ENCODE measurements around the gene ZFYVE1.
A peak's percentile ranks its signal among the peaks of the same experiment; 100 is the strongest.
"Not testable (repeated sequence)": the region's sequence is repeated elsewhere in the genome, so short reads cannot be mapped to it uniquely, and the experiment has no call there.

The ZFYVE1 gene

GRCh38 chr14:73000073-73000472, 26.8 kb downstream of the ZFYVE1 start:
- DNase-seq (ENCODE audit: low spot score): no peak

DNA sequence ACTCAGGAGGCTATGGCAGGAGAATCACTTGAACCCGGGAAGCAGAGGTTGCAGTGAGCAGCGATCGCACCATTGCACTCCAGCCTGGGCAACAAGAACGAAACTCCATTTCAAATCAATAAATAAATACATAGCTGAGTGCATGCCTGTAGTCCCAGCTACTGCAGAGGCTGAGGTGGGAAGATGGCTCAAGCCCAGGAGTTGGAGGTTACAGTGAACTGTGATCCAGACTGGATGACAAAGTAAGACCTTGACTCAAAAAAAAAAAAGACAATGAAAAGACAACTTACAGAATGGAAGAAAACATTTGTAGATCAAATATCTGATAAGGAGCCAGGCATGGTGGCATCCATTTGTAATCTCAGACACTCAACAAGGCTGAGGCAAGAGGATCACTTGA, 27.6 kb downstream of the ZFYVE1 start:
- no peak for DNase-seq (ENCODE audit: low spot score)

DNA sequence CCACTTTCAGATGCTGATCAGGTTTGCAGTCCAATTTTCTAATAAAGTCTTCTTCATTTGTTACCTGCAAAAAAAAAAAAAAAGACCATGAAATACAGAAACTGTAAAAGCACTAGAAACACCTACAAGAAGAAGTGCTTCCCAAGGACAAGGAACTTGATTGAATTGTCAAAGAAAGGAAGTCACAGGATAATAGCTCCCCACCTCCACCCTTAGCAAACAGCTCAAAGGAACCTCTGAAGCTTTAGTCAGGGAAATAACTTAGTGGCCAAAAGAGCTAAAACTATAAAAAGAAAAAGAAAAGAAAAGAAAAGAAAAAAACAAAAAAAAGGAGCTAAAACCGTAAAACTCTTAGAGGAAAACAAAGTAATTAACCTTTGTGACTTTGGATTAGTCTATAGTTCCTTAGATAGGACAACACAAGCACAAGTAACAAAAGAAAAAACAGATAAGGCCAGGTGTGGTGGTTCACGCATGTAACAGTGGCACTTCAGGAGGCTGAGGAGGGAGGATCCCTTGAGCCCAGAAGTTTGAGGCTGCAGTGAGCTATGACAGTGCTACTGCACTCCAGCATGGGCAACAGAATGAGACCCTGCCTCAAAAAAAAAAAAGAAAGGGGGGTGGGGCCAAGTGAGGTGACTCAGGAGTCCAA, 28.5 kb downstream of the ZFYVE1 start:
- peak; percentile 42 for DNase-seq (ENCODE audit: low spot score)

DNA sequence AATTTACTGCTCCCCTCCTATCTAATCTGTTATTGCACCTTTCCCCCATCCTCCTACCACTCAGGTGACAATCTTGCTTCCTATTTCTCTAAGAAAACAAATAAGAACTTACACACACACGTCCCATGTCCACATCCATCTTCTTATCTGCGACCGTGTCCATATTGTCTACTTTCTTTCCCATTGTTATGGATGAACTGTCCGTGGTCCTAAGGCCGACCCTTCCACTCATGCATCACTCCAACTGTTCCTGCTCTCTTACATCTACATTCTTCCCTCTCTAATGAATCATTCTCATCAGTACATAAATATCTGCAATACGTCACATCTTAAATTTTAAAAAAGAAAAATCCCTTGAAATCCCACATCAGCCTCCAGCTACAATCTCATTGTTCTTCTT, 30.0 kb downstream of the ZFYVE1 start:
- no peak for DNase-seq (ENCODE audit: low spot score)

DNA sequence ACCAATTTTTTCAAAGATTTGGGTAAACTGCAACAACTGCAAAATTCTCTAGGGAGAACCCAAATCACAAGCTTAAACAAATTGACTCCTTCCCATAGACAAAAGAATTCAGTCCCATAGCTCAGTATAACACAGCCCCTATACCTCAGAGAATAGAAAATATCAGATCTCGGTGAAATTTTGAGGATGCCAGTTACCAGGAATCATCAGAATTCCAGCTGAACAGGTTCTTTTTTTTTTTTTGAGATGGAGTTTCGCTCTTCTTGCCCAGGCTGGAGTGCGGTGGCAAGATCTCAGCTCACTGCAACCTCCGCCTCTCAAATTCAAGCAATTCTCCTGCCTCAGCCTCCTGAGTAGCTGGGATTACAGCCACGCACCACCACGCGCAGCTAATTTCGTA, 36.7 kb downstream of the ZFYVE1 start:
- no peak for DNase-seq (ENCODE audit: low spot score)

GRCh38 chr14:72986857-72987256, 40.0 kb downstream of the ZFYVE1 start:
- no peak for DNase-seq (ENCODE audit: low spot score)

DNA sequence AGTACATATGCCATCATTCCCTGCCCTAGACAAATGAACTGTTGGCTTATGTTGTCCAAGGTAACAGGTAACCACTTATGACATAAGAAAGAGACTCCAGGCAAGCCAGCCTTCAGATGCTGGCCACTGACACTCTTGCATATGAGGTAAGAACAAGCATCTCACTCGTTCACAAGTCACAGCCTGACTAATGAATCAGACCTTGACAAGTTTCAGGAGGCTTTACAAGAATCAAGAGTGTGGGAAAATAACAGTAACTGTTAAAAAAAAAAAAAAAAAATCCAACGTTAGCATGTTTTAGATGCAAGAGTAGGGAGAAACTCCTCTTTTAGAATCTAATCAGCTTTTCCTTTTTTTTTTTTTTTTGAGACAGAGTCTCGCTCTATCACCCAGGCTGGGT, 40.7 kb downstream of the ZFYVE1 start:
- no peak for DNase-seq (ENCODE audit: low spot score)

GRCh38 chr14:72982146-72982708, 44.7 kb downstream of the ZFYVE1 start:
- DNase-seq (ENCODE audit: low spot score): no peak

DNA sequence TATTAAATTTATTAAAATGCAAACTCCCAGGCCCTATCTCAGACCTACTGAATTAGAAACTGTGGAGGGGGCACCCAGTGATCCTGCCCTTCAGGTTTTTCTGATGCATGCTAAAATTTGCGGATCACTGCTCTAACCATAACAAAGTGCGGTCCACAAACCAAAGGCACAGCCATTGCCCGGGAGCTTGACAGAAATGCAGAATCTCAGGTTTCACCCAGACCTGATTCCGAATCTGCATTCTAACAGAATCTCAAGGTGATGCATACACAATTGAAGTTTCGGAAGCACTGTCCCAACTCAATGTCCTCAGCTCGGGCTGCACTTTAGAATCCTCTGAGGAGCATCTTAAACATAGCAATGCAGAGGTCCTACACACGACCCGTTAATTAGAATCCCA, 46.0 kb downstream of the ZFYVE1 start:
- DNase-seq (ENCODE audit: low spot score): no peak

- no peak for DNase-seq (ENCODE audit: low spot score)
Observed at GRCh38 chr14:72978856-72979255, 48.0 kb downstream of the ZFYVE1 start.

- DNase-seq (ENCODE audit: low spot score): no peak
Observed at GRCh38 chr14:72975770-72976169, 51.1 kb downstream of the ZFYVE1 start.

GRCh38 chr14:72974661-72975060, 52.2 kb downstream of the ZFYVE1 start:
- DNase-seq (ENCODE audit: low spot score): no peak

DNA sequence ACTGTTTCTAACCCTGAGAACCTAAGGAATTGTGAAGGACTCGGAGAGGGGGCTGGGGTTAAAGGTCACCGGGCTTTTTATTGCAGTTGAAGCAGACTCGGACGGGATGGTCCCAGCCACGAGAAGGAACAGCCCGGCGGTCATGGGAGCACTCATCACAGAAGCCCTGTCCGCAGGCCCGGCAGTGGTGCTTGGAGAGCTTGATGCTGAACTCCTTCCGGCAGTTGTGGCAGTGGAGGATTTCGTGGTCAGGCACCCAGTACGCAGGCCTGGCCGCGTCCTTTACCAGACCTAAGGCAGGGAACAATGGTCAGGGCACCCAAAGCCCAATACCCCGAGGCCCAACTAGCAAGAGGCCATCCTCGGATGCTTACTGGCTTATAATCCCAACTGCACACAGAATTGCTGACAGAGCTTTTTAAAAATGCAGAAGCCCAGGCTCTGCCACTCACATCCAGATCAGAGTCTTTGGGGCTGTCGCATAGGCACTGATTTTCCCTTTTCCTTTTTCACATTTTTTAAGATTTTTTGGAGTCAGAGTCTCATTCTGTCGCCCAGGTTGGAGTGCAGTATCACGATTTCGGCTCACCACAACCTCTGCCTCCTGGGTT, 56.0 kb downstream of the ZFYVE1 start:
- no peak for DNase-seq (ENCODE audit: low spot score)

DNA sequence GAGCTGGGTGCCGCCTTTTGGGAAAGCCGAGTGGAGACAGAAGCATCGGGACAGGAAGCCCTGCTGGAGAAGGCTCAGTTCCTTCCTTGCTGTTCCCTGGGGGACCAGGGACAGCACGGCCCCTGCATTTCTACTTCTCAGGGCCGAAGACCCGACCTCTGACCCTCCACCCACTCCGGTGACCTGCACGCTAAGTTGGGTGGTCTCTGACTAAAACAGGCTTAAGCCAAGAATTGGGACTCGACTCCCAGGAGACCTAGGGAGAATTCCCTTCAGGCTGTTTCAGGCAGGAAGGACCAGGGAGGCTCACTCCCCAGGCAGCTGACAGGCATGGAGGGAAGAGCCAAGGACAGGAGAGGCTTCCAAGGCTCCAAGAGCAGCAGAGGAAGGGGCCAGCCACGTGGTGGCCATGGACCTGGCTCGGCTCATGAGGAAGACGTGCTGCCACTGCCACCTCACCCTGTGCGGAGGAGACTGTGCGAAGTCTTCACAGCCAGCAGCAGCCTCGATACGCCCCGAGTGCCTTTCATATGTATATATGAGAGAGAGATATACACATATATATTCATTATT, 56.8 kb downstream of the ZFYVE1 start:
- DNase-seq (ENCODE audit: low spot score): no peak

GRCh38 chr14:72968316-72968715, 58.6 kb downstream of the ZFYVE1 start:
- no peak for DNase-seq (ENCODE audit: low spot score)

DNA sequence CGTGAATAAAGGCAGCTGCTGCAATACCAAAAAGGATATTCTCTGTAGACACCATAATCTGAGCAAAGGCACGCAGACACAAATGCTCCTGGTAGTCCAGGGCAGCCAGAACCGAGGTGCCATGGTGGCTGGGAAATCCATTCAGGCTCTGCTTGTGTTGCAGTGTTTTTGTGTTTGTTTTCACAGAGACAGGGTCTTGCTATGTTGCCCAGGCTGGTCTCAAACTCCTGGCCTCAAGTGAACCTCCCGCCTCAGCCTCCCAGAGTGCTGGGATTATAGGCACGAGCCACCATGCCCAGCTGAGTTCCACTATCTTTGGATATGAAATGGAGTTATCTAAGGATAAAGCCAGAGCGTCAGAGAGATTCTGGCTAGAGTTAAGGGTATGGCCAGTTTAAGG, 60.9 kb downstream of the ZFYVE1 start:
- DNase-seq (ENCODE audit: low spot score): no peak

DNA sequence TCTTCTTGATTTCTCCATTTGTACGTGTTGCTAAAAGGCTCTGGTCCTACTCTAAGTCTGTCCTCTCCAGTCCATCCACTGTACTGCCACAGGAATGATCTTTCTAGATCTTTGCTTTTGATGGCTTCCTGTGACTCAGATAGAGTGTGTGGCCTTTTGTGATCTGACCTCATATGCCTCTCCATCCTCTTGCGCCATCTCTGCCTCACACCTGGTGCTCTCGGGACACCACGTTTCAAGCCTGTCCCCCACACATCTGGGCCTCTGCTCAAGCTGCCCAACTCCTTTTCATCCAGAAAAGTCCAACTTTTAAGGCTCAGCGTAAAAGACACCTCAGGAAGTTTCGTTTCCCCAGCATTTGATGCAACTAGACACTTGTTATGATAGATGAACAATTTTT, 61.7 kb downstream of the ZFYVE1 start:
- DNase-seq (ENCODE audit: low spot score): no peak

GRCh38 chr14:72962829-72963312, 64.0 kb downstream of the ZFYVE1 start:
- DNase-seq (ENCODE audit: low spot score): no peak

DNA sequence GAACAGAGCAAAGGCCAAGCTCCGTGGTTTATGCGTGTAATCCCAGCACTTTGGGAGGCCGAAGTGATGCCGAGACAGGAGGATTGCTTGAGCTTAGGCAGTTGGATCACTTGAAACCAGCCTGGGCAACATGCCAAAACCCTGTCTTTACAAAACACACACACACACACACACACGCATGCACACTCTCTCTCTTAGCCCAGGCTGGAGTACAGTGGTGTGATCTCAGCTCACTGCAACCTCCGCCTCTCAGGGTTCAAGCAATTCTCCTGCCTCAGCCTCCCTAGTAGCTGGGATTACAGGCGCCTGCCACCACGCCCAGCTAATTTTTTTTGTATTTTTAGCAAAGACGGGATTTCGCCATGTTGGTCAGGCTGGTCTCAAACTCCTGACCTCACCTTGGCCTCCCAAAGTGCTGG, 64.6 kb downstream of the ZFYVE1 start:
- DNase-seq (ENCODE audit: low spot score): not testable (repeated sequence)

DNA sequence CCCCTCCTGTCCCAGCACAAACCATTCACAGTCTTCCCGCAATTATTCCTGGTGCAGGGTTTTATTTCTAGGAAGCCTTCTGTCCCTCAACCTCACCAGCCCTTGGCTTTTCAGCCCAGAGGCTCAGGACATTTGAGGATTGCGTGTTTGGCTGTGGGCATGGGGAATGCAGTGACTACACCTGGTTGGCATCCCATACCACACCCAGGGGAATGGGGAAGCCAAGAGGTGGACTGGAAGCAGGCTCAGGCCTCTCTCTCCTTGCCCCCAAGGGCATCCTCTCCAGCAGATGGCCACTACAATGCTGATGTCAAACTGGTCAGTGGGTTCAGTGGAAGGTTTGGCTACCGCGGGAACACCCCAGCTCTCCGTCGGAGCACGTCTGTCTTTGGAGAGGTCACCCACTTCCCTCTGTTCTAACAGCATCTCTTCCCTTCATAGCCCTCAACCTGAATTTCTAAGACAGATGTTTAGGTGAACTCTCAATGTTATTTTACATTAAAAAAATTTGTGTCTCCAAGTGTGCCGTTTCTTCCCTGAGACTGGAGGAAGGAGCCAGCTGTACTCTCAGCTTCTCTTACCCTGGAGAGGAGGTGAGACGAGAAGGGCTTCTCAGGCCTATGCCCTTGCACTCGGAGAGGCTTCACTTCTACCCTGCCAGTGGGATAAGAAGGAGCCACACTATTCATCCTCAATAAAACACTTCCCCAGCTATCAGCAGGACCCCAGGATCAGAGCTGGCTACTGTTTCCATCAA, 65.1 kb downstream of the ZFYVE1 start:
- DNase-seq (ENCODE audit: low spot score): no peak

- DNase-seq (ENCODE audit: low spot score): not testable (repeated sequence)
Observed at GRCh38 chr14:72961016-72961415, 65.9 kb downstream of the ZFYVE1 start.

DNA sequence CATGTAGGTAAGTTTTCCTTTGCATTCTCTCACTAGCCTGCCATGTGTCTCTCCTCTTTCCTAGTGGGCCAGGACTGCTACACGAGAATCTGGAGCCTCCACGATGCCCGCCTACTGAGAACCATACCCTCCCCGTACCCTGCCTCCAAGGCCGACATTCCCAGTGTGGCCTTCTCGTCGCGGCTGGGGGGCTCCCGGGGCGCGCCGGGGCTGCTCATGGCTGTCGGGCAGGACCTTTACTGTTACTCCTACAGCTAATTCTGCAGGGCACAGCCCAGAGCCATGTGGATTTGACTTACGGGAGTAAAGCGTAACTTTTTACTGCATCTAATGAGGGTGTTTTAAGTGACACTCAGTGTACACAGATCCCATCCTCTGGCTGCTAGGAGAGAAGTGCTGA, 68.4 kb downstream of the ZFYVE1 start:
- no peak for DNase-seq (ENCODE audit: low spot score)

DNA sequence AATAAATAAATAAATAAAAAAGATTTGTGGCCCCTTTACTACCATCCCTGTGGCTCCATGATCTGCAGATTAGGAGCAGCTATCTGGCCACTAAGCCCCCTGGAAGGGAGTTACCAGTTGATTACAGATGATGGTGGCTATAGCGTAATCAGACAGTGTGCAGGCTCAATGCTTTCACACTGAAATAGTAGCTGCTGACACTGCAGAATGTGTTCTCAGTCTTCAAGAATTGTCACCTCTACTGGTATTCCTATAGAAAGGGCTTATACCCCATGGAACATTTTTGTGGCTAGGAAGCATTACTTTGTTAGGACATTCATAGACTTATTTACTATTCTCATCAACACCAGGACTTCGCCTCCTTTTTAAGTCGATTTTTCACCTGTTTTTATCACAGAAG, 69.7 kb downstream of the ZFYVE1 start:
- no peak for DNase-seq (ENCODE audit: low spot score)

All from putamen (tissue), 1 donor.